B cell (primary cell): ENCODE data around the gene CCDC24. TPM values are rescaled to one million over a fixed set of nuclear protein-coding genes. Genes with fewer than 3 reads are reported as not detected.

Experiments used
- ATAC-seq: fragments of 200-7000 bp; cut with Tn5 transposase; one replicate; pipeline ENCODE4 v1.10.0; 2021; ENCODE audit warnings: low read depth, mild to moderate bottlenecking, moderate number of reproducible peaks, moderate library complexity
- CTCF ChIA-PET: fragments of 350-600 bp; sonication (Branson Sonifier 250); formaldehyde crosslinking; loops from one replicate; lab custom pipeline; 2021; ENCODE audit warnings: antibody characterized with exemption, inconsistent platforms; lab: Charles Lee
- POLR2A ChIA-PET: fragments of 350-600 bp; sonication (Branson Sonifier 250); formaldehyde crosslinking; loops from one replicate; lab custom pipeline; 2021; ENCODE audit warnings: antibody characterized with exemption; lab: Charles Lee
- DNase-seq: peaks from one replicate; pipeline ENCODE4 v3.0.0; 2013
- H2AFZ ChIP-seq: 2 replicates; pipeline ENCODE4 v1.6.1; 2012; ENCODE audit warnings: mild to moderate bottlenecking, low read depth, low read length; ENCODE audit not compliant: insufficient read depth, poor library complexity, severe bottlenecking
- H3K27ac ChIP-seq, 2 donors: 1 replicate in 1 of 2; 2 replicates in 1 of 2; pipeline ENCODE4 v1.5.1; 2012 to 2013; ENCODE audit warnings: low read length in 2 of 2, mild to moderate bottlenecking in 2 of 2, moderate library complexity in 1 of 2
- H3K27me3 ChIP-seq, 4 experiments: fragments of 200-600 bp in 1 of 4; sonication (generic) in 1 of 4; replicated peaks in 1 of 4; 1 replicate in 2 of 4; 2 replicates in 2 of 4; pipeline versions ENCODE4 v1.6.1 to v1.7.0; 2013 to 2016; ENCODE audit warnings: low read length in 3 of 4, mild to moderate bottlenecking in 2 of 4, mixed read lengths in 1 of 4, moderate library complexity in 1 of 4; ENCODE audit not compliant: insufficient read depth in 4 of 4, control insufficient read depth in 3 of 4; ENCODE audit errors: control extremely low read depth in 1 of 4
- H3K36me3 ChIP-seq, 2 experiments: replicated peaks in 1 of 2; 1 replicate in 1 of 2; 2 replicates in 1 of 2; pipeline versions ENCODE4 v1.6.1 to v1.7.1; 2013; ENCODE audit warnings: low read length in 1 of 2; ENCODE audit not compliant: insufficient read depth in 2 of 2, control insufficient read depth in 1 of 2; ENCODE audit errors: control extremely low read depth in 1 of 2, extremely low read depth in 1 of 2
- H3K4me1 ChIP-seq, 2 donors: fragments of 200-600 bp in 1 of 2; sonication (generic) in 1 of 2; 1 replicate in 1 of 2; 2 replicates in 1 of 2; pipeline versions ENCODE4 v1.5.1 to v1.6.1; 2013 to 2017; ENCODE audit warnings: low read length in 2 of 2; ENCODE audit not compliant: control insufficient read depth in 2 of 2, insufficient read depth in 2 of 2
- H3K4me2 ChIP-seq: replicated peaks from 2 replicates; pipeline ENCODE3; 2012; ENCODE audit warnings: mild to moderate bottlenecking, low read depth, low read length; ENCODE audit not compliant: poor library complexity, severe bottlenecking
- H3K4me3 ChIP-seq, 5 experiments: fragments of 200-600 bp in 1 of 5; sonication (generic) in 1 of 5; 1 replicate in 3 of 5; 2 replicates in 2 of 5; pipeline versions ENCODE4 v1.5.1 to v1.7.0; 2011 to 2016; ENCODE audit warnings: low read length in 4 of 5, mild to moderate bottlenecking in 4 of 5, low read depth in 2 of 5, control low read depth in 1 of 5, moderate library complexity in 1 of 5; ENCODE audit not compliant: insufficient read depth in 1 of 5; ENCODE audit errors: control extremely low read depth in 1 of 5, extremely low read depth in 1 of 5
- H3K79me2 ChIP-seq: fragments of 200-600 bp; sonication (generic); one replicate; pipeline ENCODE4 v1.6.0; 2016; ENCODE audit warnings: low read length; ENCODE audit not compliant: control insufficient read depth, insufficient read depth
- H3K9ac ChIP-seq: fragments of 200-600 bp; sonication (generic); 2 replicates; pipeline ENCODE4 v1.6.1; 2017; ENCODE audit warnings: mild to moderate bottlenecking, low read length, moderate library complexity
- H3K9me3 ChIP-seq, 3 donors: one replicate each; pipeline versions ENCODE4 v1.6.1 to v1.7.1; 2013; ENCODE audit warnings: low read length in 2 of 3; ENCODE audit not compliant: control insufficient read depth in 2 of 3, insufficient read depth in 1 of 3; ENCODE audit errors: control extremely low read depth in 1 of 3
- H4K20me1 ChIP-seq: 2 replicates; pipeline ENCODE4 v1.6.0; 2012; ENCODE audit warnings: mild to moderate bottlenecking, low read length; ENCODE audit not compliant: insufficient read depth, control insufficient read depth, poor library complexity, severe bottlenecking
- H3K27ac Mint-ChIP-seq: one replicate; pipeline ENCODE4 v1.8.0; 2021; ENCODE audit warnings: mixed read lengths
- H3K27me3 Mint-ChIP-seq: one replicate; pipeline ENCODE4 v1.8.0; 2021; ENCODE audit warnings: mixed read lengths
- H3K4me1 Mint-ChIP-seq: one replicate; pipeline ENCODE4 v1.8.0; 2021; ENCODE audit warnings: mixed read lengths
- H3K4me3 Mint-ChIP-seq: one replicate; pipeline ENCODE4 v1.8.0; 2021; ENCODE audit warnings: mixed read lengths
- H3K9me3 Mint-ChIP-seq: one replicate; pipeline ENCODE4 v1.8.0; 2022; ENCODE audit warnings: mixed read lengths; ENCODE audit not compliant: insufficient read depth
- CTCF ChIP-seq: fragments of 200-600 bp; IDR thresholded peaks from one replicate; pipeline ENCODE4 v1.8.0; 2022; ENCODE audit warnings: antibody characterized with exemption, mild to moderate bottlenecking
- EZH2 ChIP-seq: IDR thresholded peaks from 2 replicates; pipeline ENCODE4 v1.6.1; 2012; ENCODE audit warnings: borderline replicate concordance, low read depth, mild to moderate bottlenecking, moderate library complexity, low read length; ENCODE audit not compliant: insufficient read depth, poor library complexity, severe bottlenecking
- WGBS: methylation state at CpG from one replicate; pipeline ENCODE4 v1.1.5; 2013; ENCODE audit warnings: missing lambda C conversion rate; ENCODE audit not compliant: insufficient coverage; 5-methylcytosine and 5-hydroxymethylcytosine counted together
- intact Hi-C: fragments of 100-400 bp; cut with micrococcal nuclease; formaldehyde crosslinking; loops from one replicate; pipeline ENCODE4 v1.10.0; 2022
- polyA plus RNA-seq: library from polyadenylated mRNA; depleted of rRNA; stranded (reverse); fragments of >200 nt; gene quantifications from 2 replicates; pipeline ENCODE4 v1.2.3, GENCODE V29; 2012
- total RNA-seq, 2 donors: library from RNA; stranded (reverse); fragments of 120-200 nt in 1 of 2; gene quantifications; 1 replicate in 1 of 2; 2 replicates in 1 of 2; pipeline versions ENCODE4 v1.2.3 to v1.2.4, GENCODE V29; 2013 to 2022

The CCDC24 gene
- total and polyA plus RNA-seq, 2 donors (not counting 1 experiment from before 2014, with no cell fraction given), result 10.1 to 18.4 TPM

GRCh38 chr1:44029911-44030604, 38.7 kb downstream of the CCDC24 start:
- POLR2A ChIA-PET, result interaction anchor here (0.5 kb wide), 1 partner anchor 21 kb away, joined by 5 read pairs; no protein-coding TSS in a partner anchor
- Histone ChIP-seq H3K4me3 (peak overlapping the region; percentile 17 to 87 (median 81)), H3K9me3 (no peaks in the 10 kb centered on the region), H2AFZ (peak overlapping the region; percentile 100), H3K79me2 (no peaks in the 10 kb centered on the region), H3K4me1 (peaks cover 10 to 31% of the 10 kb centered on the region in 2 donors), H3K36me3 (no peaks in the 10 kb centered on the region), H4K20me1 (no peaks in the 10 kb centered on the region), H3K27me3 (peaks cover 0 to 4% (median 0%) of the 10 kb centered on the region in 4 experiments), H3K27ac (peak overlapping the region; percentile 71 to 72), H3K9ac (peak overlapping the region; percentile 87), H3K4me2 (peak overlapping the region; percentile 100)
- Mint-ChIP-seq H3K9me3 (no peaks in the 10 kb centered on the region), H3K4me3 (peak overlapping the region; percentile 98), H3K27ac (peak overlapping the region; percentile 96), H3K27me3 (no peaks in the 10 kb centered on the region), H3K4me1 (peaks cover 37% of the 10 kb centered on the region)
- CTCF ChIA-PET, result interaction anchor here (1.0 to 17.1 kb wide), 4 partner anchors 16 to 266 kb away, joined by 3 to 227 read pairs (median 6); no protein-coding TSS in a partner anchor
- no peak for TF ChIP-seq CTCF
- TF ChIP-seq EZH2, result no peak
- DNase-seq, result peak; percentile 94
- peak; percentile 80 for ATAC-seq
- under 1% methylated on average over 75 of the region's 75 CpGs for WGBS
- intact Hi-C loops, result loop anchor here (1.0 to 5.0 kb wide), 5 partner anchors 39 to 1263 kb away; partner anchors contain the start of genes C1orf50, CCDC24, ELOVL1 and IPO13
